HUES64 (cell line): Measurements from ENCODE around the gene SBDS.
"Not testable (repeated sequence)": the region's sequence is repeated elsewhere in the genome, so short reads cannot be mapped to it uniquely, and the experiment has no call there.

Experiments used
- H3K27ac ChIP-seq: 2 replicates; pipeline ENCODE4 v1.7.0; 2013; ENCODE audit warnings: low read depth, low read length, inconsistent platforms
- H3K27me3 ChIP-seq: 2 replicates; pipeline ENCODE4 v1.6.1; 2013; ENCODE audit warnings: mild to moderate bottlenecking, low read length; ENCODE audit not compliant: insufficient read depth
- H3K36me3 ChIP-seq: 2 replicates; pipeline ENCODE4 v1.6.1; 2013; ENCODE audit warnings: mild to moderate bottlenecking, low read length; ENCODE audit not compliant: insufficient read depth
- H3K4me1 ChIP-seq: 2 replicates; pipeline ENCODE4 v1.6.1; 2013; ENCODE audit warnings: mild to moderate bottlenecking, low read length, moderate library complexity; ENCODE audit not compliant: insufficient read depth
- H3K4me3 ChIP-seq: 2 replicates; pipeline ENCODE4 v1.5.1; 2013; ENCODE audit warnings: mild to moderate bottlenecking, low read length, moderate library complexity
- H3K9ac ChIP-seq: 2 replicates; pipeline ENCODE4 v1.6.1; 2013; ENCODE audit warnings: mild to moderate bottlenecking, low read depth, low read length
- H3K9me3 ChIP-seq: 2 replicates; pipeline ENCODE4 v1.6.1; 2013; ENCODE audit warnings: low read depth, low read length; ENCODE audit not compliant: insufficient read depth
- WGBS: fragments of 150-250, 120-280 bp; methylation state at CpG from one replicate; pipeline ENCODE4 v1.1.7; 2013; ENCODE audit warnings: missing lambda C conversion rate; 5-methylcytosine and 5-hydroxymethylcytosine counted together

SBDS gene

GRCh38 chr7:67019562-67020390 is 24.4 kb upstream of the SBDS start:
- no peak overlapping the region for H3K9ac ChIP-seq
- H3K27me3 ChIP-seq = no peaks in the 10 kb centered on the region
- no peaks in the 10 kb centered on the region for H3K9me3 ChIP-seq
- H3K27ac ChIP-seq = no peak overlapping the region
- WGBS = 85% methylated on average over 8 of the region's 8 CpGs
- H3K36me3 ChIP-seq = peaks cover 56% of the 10 kb centered on the region
- H3K4me3 ChIP-seq = no peak overlapping the region
- no peaks in the 10 kb centered on the region for H3K4me1 ChIP-seq

DNA sequence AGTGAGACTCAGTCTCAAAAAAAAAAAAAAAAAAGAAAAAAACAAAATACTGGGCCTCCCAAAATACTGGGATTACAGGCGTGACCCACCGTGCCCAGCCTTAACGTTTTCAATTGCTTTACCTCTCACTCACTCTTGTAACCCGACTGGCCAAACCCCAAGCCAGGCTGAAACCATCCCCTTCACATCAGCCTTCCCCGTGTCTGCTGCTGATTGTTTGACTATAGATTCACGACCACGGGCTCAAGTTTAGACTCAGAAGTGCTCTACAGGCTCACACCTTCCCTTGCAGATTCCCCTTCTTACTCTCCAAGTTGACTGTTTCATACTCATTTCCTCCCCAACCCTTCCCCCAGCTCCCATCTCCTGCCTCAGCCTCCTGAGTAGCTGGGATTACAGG is 23.6 kb upstream of the SBDS start:
- Histone ChIP-seq H3K9me3 (no peaks in the 10 kb centered on the region), H3K4me1 (no peaks in the 10 kb centered on the region), H3K27ac (no peak overlapping the region), H3K4me3 (no peak overlapping the region), H3K27me3 (no peaks in the 10 kb centered on the region), H3K36me3 (peaks cover 64% of the 10 kb centered on the region), H3K9ac (no peak overlapping the region)
- 91% methylated on average over 7 of the region's 7 CpGs for WGBS

- not testable (repeated sequence) for H3K4me1 ChIP-seq, H3K27me3 ChIP-seq, H3K9me3 ChIP-seq, H3K27ac ChIP-seq, H3K4me3 ChIP-seq, H3K9ac ChIP-seq
- peaks cover 68% of the 10 kb centered on the region for H3K36me3 ChIP-seq
- WGBS = 97% methylated on average over 8 of the region's 8 CpGs
Measured at GRCh38 chr7:67017971-67018370, 22.6 kb upstream of the SBDS start.

DNA sequence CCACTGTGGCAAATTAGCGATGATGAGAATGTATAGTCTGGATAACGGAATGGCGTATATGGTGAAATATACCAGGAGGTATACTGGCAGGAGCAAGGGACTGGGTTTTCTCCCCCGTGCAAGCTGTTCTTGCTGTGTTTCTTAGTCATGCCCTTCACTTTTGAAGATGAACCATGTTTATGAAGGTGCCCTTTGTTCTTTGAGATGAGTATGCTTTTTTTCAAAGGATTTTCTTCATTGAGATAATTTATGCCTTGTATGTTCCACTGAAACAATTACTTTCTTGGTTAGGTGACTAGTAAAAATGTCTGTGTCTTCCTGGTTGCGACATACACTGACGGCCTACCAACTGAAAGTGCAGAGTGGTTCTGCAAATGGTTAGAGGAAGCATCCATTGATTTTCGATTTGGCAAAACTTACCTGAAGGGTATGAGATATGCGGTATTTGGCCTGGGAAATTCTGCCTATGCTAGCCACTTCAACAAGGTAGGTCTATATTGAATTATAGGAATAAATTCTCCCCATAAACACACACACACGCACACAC is 18.8 kb upstream of the SBDS start:
- H3K9me3 ChIP-seq, H3K9ac ChIP-seq, H3K4me3 ChIP-seq, H3K27me3 ChIP-seq, H3K4me1 ChIP-seq, H3K27ac ChIP-seq: not testable (repeated sequence)
- WGBS = 97% methylated on average over 6 of the region's 9 CpGs
- H3K36me3 ChIP-seq = peaks cover 52% of the 10 kb centered on the region

DNA sequence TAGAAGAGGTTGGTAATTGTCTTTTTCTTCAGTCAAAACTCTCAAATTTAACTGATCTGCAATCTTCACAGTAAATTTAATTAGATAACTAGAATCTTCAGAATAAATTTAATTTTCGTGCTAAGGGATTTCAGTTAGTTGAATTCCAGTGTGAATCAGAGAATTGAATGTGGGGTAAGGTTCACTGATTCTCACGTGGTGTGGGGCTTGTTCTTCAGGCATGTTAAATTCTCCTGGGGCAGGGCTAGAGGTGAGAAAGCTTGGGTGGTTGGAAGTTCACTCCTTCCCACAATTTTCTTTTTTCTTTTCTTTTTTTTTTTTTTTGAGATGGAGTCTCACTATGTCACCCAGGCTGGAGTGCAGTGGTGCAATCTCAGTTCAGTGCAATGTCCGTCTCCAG is 14.3 kb upstream of the SBDS start:
- H3K36me3 ChIP-seq = peaks cover 50% of the 10 kb centered on the region
- H3K27me3 ChIP-seq, H3K4me1 ChIP-seq, H3K9ac ChIP-seq, H3K4me3 ChIP-seq, H3K27ac ChIP-seq, H3K9me3 ChIP-seq: not testable (repeated sequence)
- WGBS = 97% methylated on average over 3 of the region's 3 CpGs

GRCh38 chr7:67008260-67008659 is 12.9 kb upstream of the SBDS start:
- Histone ChIP-seq H3K4me1 (no peaks in the 10 kb centered on the region), H3K27ac (no peak overlapping the region), H3K9ac (no peak overlapping the region), H3K4me3 (no peak overlapping the region), H3K27me3 (no peaks in the 10 kb centered on the region), H3K36me3 (peaks cover 39% of the 10 kb centered on the region), H3K9me3 (no peaks in the 10 kb centered on the region)
- 92% methylated on average over 4 of the region's 4 CpGs for WGBS

DNA sequence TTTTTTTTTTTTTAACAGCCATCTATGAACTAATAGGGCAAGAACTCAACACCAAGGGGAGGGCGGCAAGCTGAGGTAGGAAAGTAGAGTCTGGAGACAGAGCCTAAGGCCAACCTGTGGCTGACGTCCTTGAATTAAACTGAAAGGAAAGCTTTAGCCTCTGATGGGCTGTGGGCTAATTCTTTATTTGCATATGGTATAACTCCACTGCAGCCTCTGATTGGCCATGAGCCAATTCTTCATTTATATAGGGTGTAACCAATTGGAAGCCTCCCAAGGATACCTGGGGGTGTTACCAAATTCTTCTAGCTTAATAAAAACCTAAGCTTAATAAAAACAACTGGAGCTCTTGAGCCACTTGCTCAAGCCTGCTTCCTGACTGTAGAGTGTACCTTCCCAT is 11.6 kb upstream of the SBDS start:
- Histone ChIP-seq H3K36me3 (peaks cover 39% of the 10 kb centered on the region), H3K27ac (no peak overlapping the region), H3K27me3 (no peaks in the 10 kb centered on the region), H3K9me3 (no peaks in the 10 kb centered on the region), H3K4me1 (no peaks in the 10 kb centered on the region), H3K4me3 (no peak overlapping the region), H3K9ac (no peak overlapping the region)
- WGBS = 92% methylated on average over 2 of the region's 2 CpGs

- H3K4me1 ChIP-seq = not testable (repeated sequence)
- 88% methylated on average over 2 of the region's 2 CpGs for WGBS
- H3K36me3 ChIP-seq = peaks cover 28% of the 10 kb centered on the region
Measured at GRCh38 chr7:67004145-67004544, 8.8 kb upstream of the SBDS start.

DNA sequence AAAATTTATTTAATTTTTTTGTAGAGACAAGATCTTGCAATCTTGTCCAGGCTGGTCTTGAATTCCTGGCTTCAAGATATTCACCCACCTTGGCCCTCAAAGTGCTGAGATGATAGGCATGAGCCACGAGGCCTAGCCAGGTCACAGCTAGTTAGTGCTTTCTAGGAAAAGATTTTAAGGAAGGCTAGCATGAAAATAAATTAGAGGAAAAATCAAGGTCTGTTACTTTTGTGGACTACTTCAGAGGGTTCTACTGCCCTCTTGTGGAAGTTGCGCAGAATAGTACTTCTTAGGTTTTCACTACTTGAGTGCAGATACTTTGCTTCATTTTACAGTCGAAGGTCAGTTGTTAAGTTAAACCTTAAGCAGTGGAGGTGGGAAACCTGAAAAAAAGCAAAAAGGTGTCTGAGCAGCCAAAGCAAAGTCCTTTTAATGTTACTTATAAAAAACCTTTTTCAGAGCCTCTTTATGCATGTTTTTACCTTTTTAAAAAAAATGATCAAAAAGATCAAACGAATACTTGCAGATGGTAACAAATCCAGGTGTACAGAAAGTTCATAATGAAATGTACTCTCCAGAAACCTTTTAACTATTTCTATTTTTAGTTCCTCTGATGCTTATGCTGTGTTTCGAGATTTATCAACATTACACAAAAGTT is 5.3 kb upstream of the SBDS start:
- H3K9me3 ChIP-seq, H3K4me1 ChIP-seq, H3K27ac ChIP-seq, H3K4me3 ChIP-seq, H3K9ac ChIP-seq, H3K27me3 ChIP-seq: not testable (repeated sequence)
- 57% methylated on average over 2 of the region's 5 CpGs for WGBS
- H3K36me3 ChIP-seq = peaks cover 16% of the 10 kb centered on the region

More at GRCh38 chr7:67004145-67004544, 8.8 kb upstream of the SBDS start:
- not testable (repeated sequence) for H3K4me3 ChIP-seq, H3K9me3 ChIP-seq, H3K27me3 ChIP-seq, H3K9ac ChIP-seq, H3K27ac ChIP-seq

DNA sequence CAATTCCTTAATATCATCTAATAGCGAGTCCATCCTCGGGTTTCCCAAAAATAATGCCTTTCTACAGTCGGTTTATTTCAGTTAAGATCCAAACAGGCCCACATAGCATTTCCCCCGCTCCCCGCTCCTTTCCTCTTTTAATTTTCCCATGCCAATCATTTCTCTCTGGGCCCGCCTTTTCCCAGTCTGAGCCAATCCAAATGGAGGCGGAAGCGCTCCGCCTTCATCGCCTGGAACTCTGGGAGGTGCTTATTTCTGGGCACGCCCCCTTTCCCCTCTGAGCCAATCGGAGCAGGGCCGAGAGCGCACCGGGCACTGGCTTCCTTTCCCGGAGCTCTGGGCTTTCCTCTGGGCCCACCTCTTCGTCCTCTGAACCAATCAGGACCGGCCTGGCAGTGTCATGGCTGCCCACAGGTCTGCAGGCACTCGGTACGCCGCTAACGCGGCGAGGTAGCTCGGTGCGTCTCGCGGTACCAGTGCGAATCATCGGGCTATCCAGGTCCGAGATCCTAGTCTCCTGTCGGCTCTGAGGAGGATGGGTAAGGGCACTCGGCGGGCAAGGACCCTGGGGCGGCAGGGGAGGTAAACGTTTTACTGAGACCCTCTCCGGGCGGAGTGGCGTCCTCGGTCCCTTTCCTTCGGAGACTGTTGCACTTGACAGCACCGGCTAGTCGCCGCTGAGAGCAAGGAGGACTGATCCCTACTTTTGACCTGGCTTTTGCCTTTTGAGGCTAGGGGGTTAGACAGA is 1.2 kb upstream of the SBDS start, which contains the start of gene TYW1:
Gene TYW1 (plus strand): TSS at position 390 of the 748 bp plus-strand sequence. CDS start 146 bp downstream, at position 536.
- H3K27me3 ChIP-seq, H3K9me3 ChIP-seq, H3K4me1 ChIP-seq: not testable (repeated sequence)
- Histone ChIP-seq H3K9ac (peak within 1 kb of the TSS; percentile 89), H3K4me3 (peak within 1 kb of the TSS; percentile 96), H3K36me3 (peaks cover 27% of the 10 kb centered on the region), H3K27ac (peak within 1 kb of the TSS; percentile 66; the same call in 1 of the 2 replicates)
- under 1% methylated on average over 44 of the region's 44 CpGs for WGBS

GRCh38 chr7:66994691-66995049 is 716 bp downstream of the SBDS start:
- not testable (repeated sequence) for H3K27ac ChIP-seq, H3K27me3 ChIP-seq, H3K9me3 ChIP-seq, H3K4me1 ChIP-seq
- WGBS = 6% methylated on average over 9 of the region's 9 CpGs
- peak overlapping the region; percentile 81 for H3K9ac ChIP-seq
- H3K36me3 ChIP-seq = peaks cover 35% of the 10 kb centered on the region
- peak overlapping the region; percentile 93 for H3K4me3 ChIP-seq
